GM12801 (cell line): ENCODE data around the gene OR51B2.

Experiments used
- CTCF ChIP-seq: IDR thresholded peaks from one replicate; pipeline ENCODE4 v1.5.1; 2011; ENCODE audit warnings: control low read depth; ENCODE audit not compliant: insufficient read length; ENCODE audit errors: extremely low read depth

Gene OR51B2

GRCh38 chr11:5301846-5302245 is 22.3 kb downstream of the OR51B2 start, which contains the start of gene OR51B4:
TSS of gene OR51B4 (minus strand) at chr11:5301946. CDS start at chr11:5301946, 0 bp downstream.
- no peak for TF ChIP-seq CTCF

DNA sequence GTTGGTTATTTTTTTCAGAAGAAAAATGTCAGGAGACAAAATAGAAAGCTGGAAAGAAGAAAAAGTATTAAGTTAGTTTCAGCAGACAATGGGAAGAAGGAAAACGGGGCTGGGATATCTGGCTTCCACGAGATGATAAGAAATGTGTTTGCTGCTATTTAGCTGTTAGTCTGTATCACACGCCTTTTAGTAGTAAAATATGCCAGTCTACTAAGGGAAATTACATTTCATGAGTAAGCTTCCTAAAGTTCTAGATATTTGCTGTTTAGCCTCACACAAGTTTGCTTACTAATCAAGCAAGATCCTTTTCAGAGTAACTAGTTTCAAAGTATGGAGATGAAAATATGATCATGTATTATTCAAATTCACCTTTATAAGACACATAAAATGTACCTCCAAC is 23.8 kb downstream of the OR51B2 start:
- TF ChIP-seq CTCF, result no peak

- TF ChIP-seq CTCF, result no peak
Observed at GRCh38 chr11:5298451-5298850, 25.6 kb downstream of the OR51B2 start.

DNA sequence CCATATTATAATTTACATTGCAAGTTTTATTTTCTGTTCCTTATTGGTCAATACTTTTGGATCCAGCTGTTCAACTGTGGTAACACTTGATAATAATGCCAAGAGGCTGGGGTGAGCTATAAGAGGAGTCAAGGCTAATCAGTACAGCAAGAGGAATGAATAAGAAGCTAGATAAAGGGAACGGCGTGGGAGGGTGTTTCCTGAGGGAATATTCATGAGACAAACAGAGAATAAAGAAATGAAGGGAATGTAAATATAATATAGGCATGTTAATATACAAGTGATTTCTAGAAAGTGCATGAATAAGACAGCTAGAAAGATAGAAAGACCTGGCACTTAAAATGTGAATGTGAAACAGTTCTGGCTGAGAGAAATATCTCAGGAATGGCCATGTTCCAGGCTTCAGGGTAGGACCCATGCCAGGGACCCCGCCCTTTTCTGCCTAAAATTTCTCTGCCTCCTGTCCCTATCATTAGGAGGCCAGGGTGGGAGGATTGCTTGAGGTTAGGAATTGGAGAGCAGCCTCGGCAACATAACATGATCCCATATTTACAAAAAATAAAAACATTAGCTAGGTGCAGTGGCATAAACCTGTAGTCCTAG is 26.3 kb downstream of the OR51B2 start:
- TF ChIP-seq CTCF, result no peak

DNA sequence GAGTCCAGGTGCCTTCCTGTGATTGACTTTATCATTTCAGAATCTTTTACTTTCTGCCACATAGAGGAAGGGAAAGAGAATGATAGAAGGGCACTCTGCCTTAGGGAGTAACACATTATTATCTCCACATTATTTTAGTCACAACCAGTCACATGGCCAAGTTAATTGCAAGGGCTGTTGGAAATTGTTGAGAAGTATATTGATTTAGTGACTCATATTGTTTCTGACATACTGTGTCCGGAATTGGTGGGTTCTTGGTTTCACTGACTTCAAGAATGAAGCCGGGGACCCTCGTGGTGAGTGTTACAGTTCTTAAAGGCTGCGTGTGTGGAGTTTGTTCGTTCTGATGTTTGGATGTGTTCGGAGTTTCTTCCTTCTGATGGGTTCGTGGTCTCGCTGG is 31.1 kb downstream of the OR51B2 start:
- no peak for TF ChIP-seq CTCF

DNA sequence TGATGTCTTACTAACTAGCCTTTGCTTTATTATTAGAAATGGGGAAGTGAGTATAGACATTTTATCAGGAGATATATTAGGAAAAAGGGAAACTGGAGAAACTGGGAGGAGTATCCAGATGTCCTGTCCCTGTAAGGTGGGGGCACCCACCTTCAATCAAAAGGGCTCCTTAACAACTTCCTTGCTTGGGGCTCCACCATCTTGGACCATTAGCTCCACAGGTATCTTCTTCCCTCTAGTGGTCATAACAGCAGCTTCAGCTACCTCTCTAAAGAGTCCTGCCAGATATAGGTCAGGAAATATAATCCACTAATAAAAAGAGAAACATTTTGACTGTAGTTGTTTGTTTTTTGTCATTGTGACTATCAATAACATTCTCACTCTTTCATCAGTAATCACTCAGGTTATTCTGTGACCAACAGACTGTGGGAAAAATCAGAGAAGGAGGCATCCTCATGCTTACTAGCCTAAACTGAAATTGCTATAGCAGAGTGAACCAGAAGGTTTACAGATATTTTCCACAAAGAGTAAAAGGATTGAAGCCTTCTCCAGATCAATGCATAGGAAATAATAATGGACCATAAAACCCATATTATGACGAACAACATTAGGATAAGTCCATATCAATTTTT is 32.8 kb downstream of the OR51B2 start:
- peak; percentile 3 for TF ChIP-seq CTCF

DNA sequence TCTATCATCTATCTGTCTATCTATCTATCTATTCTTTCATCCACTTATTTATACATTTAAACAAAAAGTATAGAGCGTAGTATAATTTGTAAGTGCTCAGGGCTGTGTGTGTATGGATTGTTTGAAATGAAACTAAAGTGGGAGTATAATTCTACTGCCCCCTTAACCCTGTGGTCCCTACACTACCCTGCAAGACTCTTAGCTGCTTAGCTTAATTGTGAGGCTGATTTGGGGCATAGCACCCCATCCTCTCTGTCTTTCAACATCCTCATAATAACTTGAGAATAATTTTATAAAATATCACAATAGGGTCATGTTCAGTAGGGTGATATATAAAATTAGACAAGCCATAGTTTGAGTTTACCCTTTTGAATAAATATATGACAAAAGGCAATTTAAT is 34.0 kb downstream of the OR51B2 start:
- no peak for TF ChIP-seq CTCF

DNA sequence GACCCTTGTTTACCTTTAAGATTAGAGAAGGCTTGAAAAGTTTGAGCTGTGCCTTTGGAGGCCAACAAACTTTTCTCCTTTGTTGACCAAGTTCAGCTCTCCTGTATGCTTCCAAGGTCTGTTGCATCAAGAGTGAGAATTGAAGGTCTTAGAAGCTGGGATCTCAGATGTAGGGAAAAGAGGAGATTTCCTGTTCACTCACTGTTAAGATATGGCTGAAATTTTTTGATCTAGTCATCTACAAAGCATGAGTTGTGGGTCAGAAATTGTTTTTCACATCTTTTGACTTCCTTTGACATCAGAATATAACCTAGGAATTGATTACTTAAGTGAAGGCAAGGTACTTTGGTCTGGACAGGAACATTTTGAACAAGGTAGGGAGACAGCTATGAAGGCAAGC is 34.4 kb downstream of the OR51B2 start:
- no peak for TF ChIP-seq CTCF
